HG02970 (cell line): ENCODE results near the gene DGAT2.

ENCODE experiments used
- ATAC-seq: cut with Tn5 transposase; IDR thresholded peaks from one replicate; pipeline ENCODE4 v1.9.1; 2021; ENCODE audit warnings: mild to moderate bottlenecking, moderate library complexity, moderate number of reproducible peaks; ENCODE audit not compliant: unreplicated experiment, low FRiP score

The DGAT2 gene

DNA sequence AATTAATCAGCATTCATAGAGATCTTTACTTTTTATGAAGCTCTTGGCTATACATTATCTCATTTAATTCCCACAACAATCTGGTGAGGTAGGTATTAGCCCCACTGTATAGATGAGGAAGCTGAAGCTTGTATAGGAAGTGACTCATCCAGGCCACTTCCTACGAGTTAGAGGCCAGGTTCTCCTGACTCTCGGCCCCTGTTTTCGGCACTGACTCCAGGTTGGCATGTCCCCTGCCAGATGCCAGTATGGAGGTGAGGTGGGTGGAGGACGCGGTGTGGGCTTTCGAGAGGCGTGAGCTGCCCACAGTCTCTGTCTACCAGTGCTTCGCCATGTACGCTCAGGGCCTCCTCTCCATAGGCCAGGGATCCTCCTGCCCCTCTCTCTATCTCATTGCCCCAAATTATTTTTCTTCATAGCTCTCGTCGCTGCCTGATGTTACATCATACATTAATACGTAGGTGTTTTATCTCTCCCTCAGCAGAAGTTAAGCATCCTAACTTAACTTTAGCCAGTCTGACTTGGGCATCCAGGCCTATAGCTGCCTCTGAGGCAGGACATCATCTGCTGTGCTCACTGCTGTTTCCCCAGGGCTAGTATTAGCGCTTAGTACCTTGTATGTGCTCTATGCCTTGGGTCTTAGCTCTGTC is 9.0 kb downstream of the DGAT2 start:
- ATAC-seq: no peak

GRCh38 chr11:75778962-75779361 is 10.4 kb downstream of the DGAT2 start:
- no peak for ATAC-seq

DNA sequence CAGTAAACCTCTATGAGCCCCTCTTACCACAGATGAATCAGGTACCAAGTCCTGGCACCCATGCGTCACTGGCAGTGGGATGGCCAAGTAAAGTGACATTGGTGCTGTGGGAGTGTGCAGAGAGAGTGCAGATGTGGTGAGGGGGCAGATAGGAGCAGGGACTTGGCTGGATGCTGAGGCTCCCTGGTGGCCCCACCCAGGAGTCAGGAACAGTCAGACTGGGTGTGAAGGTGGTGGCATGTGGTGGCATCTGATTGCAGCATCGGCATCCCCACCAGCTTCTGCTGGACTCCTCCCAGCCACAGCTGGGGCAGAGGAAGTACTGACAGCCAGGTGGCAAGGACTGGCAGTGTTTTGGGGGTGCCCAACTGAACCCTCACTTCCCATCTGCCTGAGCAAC is 11.4 kb downstream of the DGAT2 start:
- ATAC-seq: no peak

GRCh38 chr11:75780888-75781287 is 12.3 kb downstream of the DGAT2 start:
- ATAC-seq: no peak

- ATAC-seq: no peak
Observed at GRCh38 chr11:75781296-75781695, 12.7 kb downstream of the DGAT2 start.

DNA sequence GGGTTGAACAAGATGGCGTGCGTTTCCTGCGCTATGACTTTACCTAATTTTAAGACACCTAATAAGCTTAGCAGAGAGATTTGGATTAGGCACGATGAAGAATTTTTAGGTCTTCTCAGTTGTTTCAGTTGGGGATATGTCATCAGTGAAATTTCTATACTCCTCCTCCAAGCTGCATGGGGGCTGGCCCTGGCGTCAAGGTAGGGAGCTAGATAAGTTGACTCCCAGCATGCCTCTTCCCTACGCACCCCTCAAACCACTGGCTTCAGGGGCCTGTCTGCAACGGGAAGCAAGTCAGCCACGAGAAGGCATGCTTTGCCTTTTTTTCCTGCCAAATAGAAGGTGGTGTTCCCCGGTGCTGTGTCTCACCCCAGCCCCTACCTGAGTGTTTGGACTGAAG is 13.3 kb downstream of the DGAT2 start:
- no peak for ATAC-seq

- ATAC-seq: no peak
Observed at GRCh38 chr11:75782540-75783263, 14.1 kb downstream of the DGAT2 start.

GRCh38 chr11:75783416-75784084 is 15.0 kb downstream of the DGAT2 start:
- ATAC-seq: no peak

DNA sequence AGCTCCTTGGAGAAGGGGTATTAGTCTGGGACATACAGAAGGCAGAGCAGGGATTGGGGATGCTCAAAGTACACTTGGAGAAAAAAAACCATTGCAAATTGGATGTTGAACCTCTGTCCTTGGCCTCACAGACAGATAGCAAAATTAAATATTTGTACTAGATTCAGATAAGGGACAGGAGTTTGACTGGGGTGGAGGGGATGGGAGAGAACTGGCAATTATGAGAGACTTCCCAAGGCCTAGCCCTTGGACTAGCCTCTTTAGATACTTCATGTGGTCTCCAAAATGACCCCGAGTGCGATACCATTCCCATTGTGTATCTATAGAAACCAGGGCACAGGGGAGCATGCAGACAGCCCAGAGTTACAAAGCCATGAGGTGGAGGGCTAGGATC is 15.5 kb downstream of the DGAT2 start:
- no peak for ATAC-seq

- no peak for ATAC-seq
Observed at GRCh38 chr11:75784506-75784905, 15.9 kb downstream of the DGAT2 start.

DNA sequence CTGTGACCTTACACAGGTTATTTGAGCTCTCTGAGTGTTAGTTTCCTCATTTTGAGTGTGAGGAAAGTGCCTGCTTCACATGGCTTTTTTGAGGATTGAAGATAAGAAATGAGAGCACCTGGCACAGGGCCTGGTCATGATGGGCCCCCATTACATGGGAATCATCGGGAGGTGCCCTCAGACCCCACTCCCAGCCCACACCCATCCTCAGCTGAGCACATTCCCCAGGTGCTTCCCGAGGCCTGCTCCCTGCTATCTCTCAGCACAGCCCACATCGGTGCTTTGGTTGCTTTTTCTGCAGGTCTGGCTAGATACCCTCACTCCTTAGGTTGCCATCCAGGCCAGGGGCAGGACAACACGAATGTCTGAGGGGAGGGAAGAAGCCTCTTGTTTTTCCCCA is 16.6 kb downstream of the DGAT2 start:
- ATAC-seq: no peak

- ATAC-seq: no peak
Observed at GRCh38 chr11:75786101-75786736, 17.6 kb downstream of the DGAT2 start.

DNA sequence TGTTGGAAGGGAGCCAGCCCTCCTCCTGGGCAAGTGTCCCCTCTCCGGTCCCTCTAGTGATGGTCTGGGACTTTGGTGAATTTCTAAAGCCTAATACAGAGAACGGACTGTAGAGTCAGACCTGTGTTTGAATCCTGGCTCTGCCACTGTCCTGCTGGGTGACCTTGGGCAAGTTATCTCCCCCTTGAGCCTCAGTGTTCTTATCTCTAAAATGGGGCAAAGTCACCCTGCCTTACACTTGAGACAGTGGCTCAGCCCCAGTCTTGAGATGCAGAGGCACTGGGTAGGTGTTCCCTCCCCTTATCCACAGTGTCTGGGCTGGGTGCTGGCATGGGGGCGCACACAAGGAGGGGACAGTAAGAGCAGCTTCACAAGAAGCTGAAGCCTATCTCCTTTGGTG is 20.9 kb downstream of the DGAT2 start:
- no peak for ATAC-seq

DNA sequence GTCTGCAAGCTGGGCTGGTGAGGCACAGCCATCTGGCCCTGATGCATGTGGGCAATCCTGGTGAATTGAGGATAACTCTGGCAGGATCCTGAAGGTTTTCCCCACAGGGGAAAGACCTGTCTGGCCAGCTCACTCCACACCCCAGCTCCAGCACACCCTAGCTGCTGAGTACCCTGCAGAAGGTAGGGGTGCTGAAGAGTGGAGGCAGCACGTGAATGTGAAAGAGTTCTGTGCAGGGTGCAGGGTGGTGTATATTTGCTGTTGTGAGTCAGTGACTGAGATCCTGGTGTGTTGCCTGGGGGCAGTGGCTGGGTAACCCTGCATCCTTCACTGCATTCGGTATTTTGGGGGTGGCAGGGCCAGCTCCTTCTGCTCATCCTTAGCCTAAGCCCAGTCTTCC is 22.4 kb downstream of the DGAT2 start:
- ATAC-seq: no peak

GRCh38 chr11:75792127-75792731 is 23.7 kb downstream of the DGAT2 start:
- ATAC-seq: no peak

DNA sequence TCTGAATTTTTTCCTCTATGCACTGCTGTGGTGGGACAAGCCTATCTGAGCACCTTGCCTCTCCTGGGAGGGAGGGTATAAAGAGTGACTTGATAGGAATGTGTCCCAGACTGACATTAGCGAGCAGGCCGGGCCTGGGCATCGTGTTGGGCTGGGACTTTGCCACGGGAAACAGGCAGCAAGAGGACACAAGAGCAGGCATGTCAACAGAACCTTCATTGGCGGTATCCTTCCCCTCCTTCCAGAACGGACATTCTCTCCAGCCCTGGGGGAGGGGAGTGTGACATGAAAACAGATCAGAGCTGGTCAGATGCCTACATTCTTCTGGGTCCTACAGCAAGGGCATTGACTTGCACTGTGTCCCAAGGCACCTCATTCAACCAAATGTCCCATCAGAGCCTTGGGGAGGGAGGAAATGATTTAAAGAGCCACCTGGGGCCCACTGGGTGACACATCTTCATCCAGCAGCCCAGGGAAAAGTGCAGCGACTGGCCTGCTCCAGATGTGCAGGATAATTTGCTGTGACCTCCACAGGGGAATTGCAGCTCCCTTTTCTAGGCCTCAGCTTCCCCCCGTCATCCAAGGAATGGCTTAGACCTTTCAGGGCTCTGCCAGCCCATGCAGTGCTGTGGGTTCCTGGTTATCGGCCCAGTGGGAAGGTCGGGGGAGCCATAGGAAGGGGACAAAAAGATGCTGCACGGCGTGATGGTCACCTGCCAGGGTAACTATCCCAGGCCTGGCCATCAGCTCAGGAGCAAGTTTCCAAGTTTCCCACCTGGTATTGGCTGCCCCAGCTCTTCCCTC is 24.6 kb downstream of the DGAT2 start:
- ATAC-seq: no peak

- ATAC-seq: no peak
Observed at GRCh38 chr11:75793966-75794365, 25.4 kb downstream of the DGAT2 start.

DNA sequence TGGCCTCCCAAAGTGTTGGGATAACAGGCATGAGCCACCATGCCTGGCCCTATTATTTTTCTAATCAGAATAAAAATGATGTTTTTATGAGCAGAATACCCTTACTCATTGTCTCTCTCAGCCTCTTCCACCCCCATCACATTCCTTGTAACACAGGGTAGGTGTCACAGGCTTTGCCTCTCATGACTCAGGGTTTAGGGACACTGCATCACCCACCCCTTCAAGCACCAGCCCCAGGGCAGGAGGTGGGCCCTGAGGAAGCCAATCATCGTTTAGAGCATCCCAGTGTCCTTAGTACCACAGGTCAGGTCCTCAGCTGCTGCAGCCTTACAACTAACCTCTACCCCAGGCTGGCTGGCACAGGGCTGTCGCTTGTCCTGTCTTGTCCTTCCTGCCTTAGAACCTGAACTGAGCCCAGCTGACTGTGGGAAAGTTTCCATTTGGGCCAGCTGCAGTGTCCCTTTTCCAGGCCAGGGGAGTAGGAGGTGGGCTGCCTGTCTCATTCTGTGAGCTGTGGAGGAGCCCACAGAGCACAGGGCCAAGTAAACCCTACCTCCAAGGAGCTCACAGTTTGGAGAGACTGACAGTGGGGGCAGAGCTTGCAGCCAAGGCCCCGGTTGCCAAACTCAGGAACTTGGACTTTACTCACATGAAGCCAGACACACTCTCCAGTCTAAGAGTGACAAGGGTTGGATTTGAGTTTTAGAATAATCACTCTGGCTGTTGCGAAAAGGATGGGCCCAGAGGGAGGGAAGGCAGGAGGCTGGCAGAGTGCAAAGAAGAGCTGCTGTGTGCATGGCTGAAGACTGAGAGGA is 26.9 kb downstream of the DGAT2 start:
- ATAC-seq: no peak

- no peak for ATAC-seq
Observed at GRCh38 chr11:75796091-75796435, 27.5 kb downstream of the DGAT2 start.
